Epithelial cell of prostate (primary cell): ENCODE results near the gene C10orf143.

Experiments used
- DNase-seq: peaks from one replicate; pipeline ENCODE4 v3.0.0-alpha.2; 2011; ENCODE audit warnings: low read depth, low spot score
- H3K27ac ChIP-seq: fragments of 450-650 bp; 2 replicates; pipeline ENCODE4 v1.5.1; 2017; ENCODE audit warnings: mild to moderate bottlenecking

C10orf143 gene

DNA sequence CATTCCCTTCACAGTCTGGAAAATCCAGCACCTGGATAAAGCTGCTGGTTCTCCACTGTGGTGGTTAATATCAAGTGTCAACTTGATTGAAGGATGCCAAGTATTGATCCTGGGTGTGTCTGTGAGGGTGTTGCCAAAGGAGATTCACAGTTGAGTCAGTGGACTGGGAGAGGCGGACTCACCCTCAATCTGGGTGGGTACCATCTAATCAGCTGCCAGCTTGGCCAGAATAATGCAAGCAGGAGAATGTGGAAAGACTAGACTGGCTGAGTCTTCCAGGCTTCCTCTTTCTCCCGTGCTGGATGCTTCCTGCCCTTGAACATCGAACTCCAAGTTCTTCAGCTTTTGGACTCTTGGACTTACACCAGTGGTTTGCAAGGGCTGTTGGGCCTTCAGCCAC, 48.4 kb downstream of the C10orf143 start:
- DNase-seq = no peak
- no peak overlapping the region for H3K27ac ChIP-seq

DNA sequence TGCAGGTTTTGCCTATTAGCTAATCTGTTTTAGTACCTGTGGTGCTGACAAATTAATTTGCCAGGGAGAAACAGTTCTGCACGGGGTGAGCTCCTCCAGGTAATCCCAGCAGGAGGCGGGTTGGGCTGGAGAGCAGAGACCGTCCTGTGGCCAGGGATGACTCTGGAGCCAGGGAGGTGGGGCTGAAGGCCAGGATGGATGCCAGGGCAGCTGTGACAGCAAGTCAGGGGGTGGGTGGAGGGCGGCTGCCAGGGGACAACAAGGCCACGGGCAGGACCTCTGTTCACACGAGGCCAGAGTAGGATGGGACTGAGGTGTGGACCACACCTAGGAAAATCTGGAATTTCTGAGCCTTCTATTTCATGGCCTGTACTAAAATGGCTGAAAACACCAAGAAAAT, 48.9 kb downstream of the C10orf143 start:
- no peak overlapping the region for H3K27ac ChIP-seq
- DNase-seq = no peak

DNA sequence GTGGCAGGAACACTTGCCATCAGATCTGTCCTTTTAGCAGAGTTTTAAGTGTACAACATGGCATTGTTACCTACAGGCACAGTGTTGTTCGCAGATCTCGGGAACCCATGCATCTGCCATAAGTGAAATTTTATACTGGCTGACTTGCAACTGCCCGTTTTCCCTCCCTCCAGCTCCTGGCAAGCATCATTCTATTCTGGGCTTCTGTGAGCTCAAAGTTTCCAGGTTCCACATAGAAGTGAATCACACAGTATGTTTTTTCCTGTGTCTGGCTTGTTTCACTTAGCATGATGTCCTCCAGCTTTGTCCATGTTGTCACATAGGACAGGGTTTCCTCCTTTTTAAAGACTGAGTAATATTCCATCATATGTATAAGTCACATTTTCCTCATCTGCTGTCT, 56.6 kb downstream of the C10orf143 start:
- H3K27ac ChIP-seq = no peak overlapping the region
- DNase-seq = no peak

DNA sequence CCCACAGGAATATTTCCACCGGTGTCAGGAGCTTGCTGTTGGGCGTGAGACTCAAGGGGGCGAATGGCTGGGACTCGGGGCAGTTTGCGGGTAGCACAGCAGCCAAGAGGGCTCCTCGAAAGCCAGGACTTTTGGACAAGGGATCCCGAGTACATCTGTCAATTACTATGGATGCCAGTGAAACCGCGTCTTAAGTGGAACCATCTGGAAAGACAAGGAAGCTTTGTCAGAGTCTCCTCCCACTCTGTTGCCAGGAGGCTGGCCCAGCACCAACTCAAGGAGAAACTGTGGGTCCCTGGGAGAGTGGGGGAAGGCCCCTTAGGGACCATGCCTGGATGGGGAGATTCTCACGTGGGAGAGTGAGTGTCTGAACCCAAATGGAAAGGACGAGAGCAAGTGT, 57.1 kb downstream of the C10orf143 start:
- DNase-seq = no peak
- H3K27ac ChIP-seq = no peak overlapping the region

DNA sequence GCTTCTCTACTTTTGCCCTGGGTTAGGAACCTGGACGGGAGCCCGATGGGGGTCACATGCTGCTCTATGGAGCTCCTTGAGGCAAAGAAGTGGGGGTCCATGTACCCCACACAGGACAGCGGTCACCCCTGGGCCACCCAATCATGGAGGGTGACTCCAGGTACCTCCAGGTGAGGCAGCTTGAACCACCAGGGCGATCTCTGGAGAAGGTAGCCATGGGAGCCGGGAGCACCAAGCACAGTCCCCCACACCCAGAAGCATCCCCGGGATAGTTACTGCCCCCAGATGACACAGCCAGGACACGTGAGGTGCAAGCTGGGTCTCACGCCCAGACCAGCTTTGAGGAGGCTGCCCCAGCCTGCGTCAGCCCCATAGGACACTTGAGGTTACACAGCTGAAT, 58.4 kb downstream of the C10orf143 start:
- no peak for DNase-seq

DNA sequence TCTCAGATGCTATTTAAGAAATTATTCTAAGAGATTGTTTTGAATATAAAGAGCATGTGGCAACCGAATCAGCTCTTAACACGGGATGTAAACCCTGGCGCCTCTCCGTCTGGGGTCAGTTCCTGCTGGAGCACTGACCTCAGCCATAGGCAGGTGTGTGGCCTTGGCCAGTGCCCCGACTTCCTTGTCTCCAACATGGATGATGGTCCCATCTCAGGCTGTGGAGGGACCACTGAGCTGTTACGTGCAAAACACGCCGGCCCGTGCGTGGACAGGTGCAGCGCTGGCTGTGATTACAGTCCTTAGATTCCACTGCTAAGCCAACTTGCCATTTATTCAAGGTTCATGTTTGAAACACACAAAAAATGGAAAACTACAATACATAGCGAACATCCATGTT, 59.9 kb downstream of the C10orf143 start:
- no peak overlapping the region for H3K27ac ChIP-seq
- DNase-seq = no peak

More for the DNA sequence above, 58.4 kb downstream of the C10orf143 start:
- no peak overlapping the region for H3K27ac ChIP-seq

DNA sequence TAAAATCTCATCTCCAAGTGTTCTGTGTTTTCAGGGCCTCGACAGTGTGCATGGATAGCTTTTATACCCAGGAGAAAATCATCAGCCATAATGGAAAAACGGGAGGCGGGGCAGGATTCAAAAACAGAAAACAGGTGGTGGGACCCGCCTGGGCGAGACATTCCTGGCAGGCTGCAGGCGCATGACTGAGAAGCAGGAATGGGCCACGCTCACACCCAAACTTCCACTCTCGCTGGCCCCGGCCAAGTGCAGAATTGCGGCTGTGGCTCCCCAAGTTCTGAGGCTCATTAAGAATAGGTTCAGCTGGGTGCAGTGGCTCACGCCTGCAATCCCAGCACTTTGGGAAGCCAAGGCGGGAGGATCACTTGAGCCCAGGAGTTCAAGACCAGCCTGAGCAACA, 60.6 kb downstream of the C10orf143 start:
- H3K27ac ChIP-seq = no peak overlapping the region
- no peak for DNase-seq

DNA sequence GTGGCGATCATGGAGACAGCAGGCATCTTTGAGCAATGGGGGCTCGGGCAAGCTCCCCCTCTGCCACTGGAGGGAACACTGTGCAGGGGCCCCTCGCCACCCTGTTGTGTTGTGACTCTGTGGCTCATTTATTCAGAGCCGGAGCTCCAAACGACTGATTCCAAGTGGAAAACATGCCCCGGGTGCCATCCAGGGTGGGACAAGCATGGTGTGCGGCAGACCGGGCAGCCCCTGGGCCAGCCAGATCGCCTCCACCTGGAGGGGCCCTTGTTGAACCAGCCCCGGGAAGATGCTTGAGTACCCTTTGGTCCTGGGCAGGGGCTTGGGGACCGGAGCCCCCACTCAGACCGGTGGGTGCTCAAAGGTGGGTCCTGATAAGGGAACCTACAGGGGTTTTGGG, 61.4 kb downstream of the C10orf143 start:
- H3K27ac ChIP-seq = no peak overlapping the region
- DNase-seq = no peak

DNA sequence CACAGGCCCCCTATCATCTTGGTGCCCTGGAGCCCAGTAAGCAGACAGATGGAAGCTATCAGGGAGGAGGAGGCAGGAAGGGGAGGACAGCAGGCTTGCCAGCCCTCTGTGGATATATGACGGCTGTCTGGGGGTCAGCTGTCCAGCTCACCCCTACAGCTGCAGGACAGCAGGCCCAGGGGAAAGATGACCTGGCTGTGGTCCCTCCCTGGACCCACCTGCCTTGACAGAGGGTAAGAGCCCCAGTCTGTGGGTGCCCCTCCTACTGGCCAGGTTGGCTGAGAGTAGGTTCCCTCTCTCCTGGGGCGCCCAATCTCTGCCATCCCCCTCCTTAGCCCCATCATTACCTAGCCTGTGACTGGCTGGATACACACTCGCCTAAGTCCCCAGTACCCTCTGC, 62.5 kb downstream of the C10orf143 start:
- no peak for DNase-seq
- H3K27ac ChIP-seq = no peak overlapping the region

DNA sequence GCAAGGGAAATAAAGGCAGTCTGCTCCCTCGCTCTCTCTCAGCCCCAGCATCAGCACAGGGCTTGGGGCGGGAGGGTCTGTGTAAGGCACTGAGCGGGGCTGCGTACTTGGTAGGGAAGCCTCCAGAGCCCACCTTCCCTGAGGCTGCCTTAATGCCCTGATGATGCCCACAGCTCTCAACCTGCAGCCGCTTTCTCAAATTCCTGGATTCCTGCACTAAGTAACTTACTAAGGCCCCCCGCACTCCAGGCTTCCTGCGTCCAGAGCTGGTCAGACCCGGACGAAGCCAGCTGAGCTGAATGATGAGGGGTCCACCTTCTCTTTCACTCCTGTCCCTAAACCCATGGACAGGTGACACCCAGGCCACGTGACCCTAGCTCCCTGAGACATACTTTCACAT, 63.3 kb downstream of the C10orf143 start:
- no peak for DNase-seq
- H3K27ac ChIP-seq = no peak overlapping the region

DNA sequence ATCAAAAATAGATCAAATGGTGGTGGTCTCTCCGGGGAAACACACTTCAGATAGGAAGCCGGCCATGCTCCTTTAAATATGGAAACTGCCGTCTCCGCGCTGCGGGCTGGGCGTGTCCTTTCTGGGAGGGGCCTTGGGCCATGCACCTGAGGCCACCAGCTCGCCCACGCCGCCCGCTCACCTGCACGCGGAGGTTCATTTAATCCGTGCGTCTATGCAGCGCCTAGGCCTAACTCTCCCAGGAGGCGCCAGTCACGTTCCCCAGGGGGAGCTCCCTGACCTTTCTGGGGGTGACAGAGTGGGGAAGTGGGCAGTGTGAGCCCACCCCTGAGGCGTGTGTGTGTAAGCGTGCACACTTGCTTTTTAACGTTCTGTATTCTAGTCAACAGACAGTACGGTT, 64.0 kb downstream of the C10orf143 start:
- DNase-seq = no peak
- H3K27ac ChIP-seq = no peak overlapping the region

DNA sequence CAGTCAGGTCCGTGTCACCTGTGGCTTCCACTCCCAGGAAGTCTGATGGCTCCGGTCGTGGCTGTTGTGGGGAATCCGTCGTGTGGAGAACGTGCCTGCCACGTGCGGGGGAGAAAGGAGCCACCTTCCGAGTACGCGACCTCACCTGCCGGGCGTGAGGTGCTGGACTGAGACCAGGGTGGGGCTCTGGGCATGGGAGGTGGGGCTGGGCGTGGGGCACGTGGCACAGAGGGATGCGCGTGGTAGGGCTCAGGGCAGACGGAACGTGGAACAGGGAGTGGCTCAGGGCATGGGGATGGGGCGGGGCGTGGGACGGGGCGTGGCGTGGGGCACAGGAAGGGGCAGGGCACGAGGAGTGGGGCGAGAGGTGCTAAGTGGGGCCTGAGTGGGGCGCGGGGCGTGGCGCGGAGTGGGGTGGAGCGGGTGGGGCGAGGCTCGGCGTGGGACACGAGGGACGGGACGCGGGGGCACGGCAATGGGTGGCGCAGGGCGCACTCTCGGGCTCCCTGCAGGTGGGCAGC, 64.8 kb downstream of the C10orf143 start:
- DNase-seq = no peak
- H3K27ac ChIP-seq = no peak overlapping the region

DNA sequence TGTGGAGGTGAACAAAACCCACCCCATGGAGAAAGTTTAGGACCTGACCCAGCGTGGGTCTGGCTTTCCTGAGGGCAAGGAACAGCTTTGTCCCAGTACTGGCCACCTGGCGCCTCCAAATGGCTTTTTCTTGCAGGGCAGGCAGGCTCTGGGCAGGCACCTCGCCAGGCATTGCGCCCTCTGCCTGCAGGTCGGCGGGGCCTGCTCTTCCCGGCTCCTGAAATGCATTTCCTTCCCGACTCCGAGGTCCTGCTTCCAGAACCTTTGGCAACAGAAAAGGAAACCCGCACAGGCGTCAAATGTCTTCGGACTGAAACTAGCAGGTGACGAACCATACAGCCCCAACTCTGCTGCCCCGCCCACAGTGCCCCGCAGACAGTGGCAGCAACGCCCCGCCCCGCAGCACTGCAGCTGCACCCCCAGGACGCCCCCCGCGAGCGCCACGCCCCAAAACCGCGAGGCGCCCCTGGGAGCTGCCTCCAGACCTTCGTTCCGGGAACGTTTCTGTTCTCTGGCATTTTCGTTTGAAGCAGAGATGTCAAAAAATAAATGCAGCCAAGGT, 65.5 kb downstream of the C10orf143 start:
- DNase-seq = no peak

DNA sequence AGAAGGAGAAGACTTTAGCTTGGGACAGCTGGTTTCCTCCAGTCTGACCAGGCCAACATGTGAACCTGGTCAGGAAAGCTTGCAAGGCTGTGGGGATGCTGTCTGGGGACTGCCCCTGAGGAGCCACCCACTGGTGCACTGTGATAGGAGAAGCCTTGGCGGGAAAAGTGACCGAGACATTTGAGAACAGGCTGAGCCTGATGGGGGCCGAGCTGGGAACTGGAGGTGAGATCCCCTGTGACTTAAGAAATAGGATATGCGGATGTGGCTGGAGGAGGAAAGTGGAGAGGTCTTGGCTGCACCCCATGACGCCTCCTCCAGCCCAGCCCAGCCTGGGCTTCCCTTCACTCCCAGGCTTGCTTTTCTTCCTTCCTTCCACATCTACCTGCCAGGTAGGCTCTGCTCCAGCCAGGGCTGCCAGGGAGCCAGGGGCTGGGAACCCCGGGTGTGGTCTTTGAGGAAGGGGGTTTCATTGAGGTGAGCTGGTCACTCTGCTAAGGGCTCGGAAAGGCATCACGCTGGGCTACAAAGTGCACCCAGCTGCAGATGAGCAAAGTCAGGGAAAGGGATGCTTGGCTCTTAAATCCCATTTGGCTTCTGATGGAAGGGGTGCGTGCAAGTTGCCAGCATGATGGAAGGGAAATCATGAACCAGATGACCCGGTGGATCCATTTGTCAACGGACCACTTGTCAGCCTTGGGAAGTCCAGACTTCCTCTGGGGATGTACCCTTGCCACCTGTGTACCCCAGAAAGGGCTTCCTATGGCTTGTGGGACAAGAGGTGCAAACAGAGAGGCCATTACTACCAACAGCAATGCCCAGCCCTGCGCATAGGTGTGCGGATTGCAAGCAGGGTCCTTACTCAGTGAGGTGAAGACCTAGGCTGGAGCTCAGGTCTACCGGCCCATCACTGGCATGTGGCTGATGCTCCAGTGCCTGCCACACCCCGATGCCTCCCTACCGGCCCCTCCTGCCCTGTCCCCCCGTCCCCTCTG, 66.3 kb downstream of the C10orf143 start:
- no peak overlapping the region for H3K27ac ChIP-seq
- DNase-seq = no peak

More for the DNA sequence above, 65.5 kb downstream of the C10orf143 start:
- H3K27ac ChIP-seq = no peak overlapping the region

DNA sequence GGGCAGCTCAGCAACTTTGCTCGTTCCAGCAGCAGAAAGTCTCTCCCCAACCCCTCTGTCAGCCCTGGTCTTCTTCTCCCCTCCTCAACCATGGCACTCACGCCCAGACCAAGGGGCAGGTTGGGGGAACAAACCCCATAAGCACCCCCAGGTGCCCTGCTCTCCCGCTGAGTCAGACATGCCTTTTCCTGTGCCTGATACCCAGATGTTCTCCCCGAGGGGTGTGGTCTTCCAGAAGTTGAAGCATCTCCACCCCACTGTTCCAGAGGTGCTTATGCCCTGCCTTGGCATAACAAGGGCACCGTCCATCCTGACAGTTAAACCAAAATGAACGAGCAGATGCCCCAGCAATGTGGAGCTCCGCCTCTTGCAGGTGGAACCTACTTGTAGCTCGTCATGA, 67.1 kb downstream of the C10orf143 start:
- no peak for DNase-seq
- no peak overlapping the region for H3K27ac ChIP-seq

DNA sequence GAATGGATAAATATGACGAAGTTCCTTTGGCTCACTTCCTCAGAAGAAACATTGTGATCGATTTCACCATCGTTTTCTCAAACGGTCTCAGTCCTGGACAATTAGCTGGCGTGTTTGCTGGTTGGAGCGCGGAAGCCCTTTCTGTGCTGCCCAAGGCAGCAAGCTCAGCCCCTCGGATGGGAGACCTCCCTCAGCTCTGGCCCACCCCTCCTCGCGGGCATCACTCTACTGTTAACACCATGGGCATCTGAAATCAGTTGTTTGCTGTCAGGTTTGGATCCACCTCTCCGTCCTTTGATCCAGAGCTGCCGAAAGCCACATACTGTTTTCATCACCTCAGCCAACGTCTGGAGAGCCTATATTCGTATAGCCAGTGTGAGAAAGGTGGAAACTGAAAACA, 68.2 kb downstream of the C10orf143 start:
- no peak overlapping the region for H3K27ac ChIP-seq
- DNase-seq = no peak

DNA sequence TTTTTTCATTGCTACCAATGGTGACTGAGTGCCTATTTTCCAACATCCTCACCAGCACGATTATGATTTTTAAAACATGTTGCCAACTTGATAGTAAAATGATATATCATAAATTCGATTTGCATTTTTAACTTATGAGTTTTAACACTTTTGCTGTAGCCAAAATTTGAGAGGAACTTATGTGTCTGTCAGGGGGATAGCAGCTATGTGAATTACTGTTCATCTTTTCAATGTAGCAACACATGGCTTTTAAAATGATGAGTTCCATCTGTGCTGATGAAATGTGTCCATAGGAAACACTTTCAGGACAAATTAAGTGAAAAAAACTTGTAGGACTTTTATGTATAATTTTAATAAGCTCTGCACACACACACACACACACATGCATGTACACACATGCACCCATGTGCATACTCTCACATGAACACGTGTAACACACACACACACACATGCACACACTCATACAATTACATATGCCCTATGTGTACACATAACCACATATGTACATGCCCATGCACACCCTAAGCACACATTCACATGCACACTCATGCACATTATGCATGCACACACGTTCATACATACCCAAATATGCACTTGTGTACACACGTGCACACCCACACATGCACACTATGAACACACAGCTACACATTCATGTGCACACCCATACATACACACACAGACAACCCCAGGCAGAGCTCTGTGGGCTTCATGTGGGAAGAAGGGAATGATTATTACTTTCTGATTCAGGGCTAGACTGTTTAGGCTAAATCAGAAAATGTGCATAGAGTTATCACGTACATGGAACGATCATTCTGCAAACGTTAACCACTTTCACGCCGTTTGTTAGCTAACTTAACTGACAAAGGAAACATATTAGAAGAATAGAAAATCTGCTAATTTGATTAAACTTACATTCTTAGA, 68.9 kb downstream of the C10orf143 start:
- no peak for DNase-seq
- no peak overlapping the region for H3K27ac ChIP-seq

DNA sequence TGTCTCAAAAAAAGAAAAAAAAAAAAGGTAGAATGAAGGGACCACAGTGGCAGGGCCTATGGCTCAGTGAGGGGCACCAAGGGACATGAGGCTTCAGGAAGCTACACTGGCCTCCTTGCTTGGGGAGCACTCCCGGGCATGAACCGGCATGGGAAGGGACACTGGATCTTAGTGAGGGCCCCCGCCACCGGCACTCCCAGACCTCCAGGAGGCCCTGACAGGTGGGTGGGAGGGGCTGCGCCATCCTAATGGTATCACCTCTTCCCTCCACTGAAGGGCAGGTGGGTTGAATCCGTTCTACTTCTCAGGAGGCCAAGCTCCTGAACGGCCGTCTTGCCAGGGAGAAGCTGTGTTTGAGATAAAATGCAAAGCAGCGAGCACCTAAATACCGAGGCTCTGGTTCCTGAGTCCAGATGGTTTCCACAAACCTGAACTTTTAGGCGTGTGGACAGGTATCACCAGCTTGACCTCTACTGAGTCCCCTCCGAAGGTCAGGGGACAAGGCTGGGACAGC, 69.8 kb downstream of the C10orf143 start:
- H3K27ac ChIP-seq = no peak overlapping the region
- DNase-seq = no peak

DNA sequence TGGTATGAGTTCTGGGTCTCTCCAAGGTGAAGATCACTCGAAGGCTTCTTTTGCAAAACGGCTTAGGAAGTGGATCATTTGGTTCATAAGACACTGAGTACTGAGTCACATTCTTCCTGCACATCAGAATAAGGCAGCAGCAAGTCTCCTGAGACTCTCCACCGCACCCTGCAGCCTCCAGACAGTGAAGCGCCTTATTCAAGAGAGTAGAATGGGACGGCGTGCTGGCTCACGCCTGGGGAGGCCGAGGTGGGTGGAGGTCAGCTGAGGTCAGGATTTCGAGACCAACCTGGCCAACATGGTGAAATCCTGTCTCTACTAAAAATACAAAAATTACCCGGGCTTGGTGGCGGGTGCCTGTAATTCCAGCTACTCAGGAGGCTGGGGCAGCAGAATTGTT, 70.3 kb downstream of the C10orf143 start:
- no peak overlapping the region for H3K27ac ChIP-seq
- no peak for DNase-seq

DNA sequence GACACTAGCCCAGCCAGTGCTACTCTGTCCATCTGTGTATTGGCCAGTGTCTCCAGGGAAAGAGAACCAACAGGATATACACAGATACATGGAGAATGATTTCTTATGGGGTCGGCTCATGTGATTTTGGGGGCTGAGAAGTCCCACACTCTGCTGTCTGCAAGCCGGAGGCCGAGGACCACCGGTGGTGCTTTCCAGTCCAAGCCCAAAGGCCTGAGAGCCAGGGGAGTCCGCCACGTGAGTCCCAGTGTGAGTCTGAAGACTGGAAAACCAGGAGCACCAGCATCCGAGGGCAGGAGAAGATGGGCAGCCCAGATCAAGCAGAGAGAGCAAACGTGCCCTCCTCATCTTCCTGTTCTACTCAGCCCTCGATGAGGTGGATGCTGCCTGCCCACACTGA, 71.5 kb downstream of the C10orf143 start:
- H3K27ac ChIP-seq = no peak overlapping the region
- DNase-seq = no peak
